ENCODE results near the gene ASRGL1. TPM values are rescaled to one million over a fixed set of nuclear protein-coding genes. Genes with fewer than 3 reads are reported as not detected.

Gene ASRGL1
- total and polyA plus RNA-seq, 7 donors, result 2.2 to 15.0 (median 5.1) TPM

DNA sequence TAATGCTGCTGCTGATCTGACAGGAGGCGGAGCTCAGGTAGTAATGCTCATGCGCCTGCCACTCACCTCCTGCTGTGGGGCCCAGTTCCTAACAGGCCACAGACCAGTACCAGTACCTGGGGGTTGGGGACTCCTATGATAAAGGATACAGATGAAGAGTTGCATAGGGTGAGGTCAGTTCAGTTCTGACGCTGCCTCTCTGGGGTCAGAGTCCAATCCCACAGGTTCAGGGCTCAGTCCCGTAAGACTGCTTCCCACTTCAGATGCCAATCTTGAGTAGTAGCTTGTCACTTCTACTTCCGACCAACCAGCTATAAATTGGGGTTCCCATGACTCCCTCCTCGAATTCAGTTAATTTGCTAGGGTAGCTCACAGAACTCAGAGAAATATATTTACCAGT lies 8.6 kb downstream of the ASRGL1 start:
- DNase-seq, result no peak
- TF ChIP-seq, protein P1, sequence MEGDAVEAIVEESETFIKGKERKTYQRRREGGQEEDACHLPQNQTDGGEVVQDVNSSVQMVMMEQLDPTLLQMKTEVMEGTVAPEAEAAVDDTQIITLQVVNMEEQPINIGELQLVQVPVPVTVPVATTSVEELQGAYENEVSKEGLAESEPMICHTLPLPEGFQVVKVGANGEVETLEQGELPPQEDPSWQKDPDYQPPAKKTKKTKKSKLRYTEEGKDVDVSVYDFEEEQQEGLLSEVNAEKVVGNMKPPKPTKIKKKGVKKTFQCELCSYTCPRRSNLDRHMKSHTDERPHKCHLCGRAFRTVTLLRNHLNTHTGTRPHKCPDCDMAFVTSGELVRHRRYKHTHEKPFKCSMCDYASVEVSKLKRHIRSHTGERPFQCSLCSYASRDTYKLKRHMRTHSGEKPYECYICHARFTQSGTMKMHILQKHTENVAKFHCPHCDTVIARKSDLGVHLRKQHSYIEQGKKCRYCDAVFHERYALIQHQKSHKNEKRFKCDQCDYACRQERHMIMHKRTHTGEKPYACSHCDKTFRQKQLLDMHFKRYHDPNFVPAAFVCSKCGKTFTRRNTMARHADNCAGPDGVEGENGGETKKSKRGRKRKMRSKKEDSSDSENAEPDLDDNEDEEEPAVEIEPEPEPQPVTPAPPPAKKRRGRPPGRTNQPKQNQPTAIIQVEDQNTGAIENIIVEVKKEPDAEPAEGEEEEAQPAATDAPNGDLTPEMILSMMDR (IDR thresholded peaks at IDR 0.05), result no peak
- H3K27ac ChIP-seq, result no peak overlapping the region
- H3K4me1 ChIP-seq, result no peaks in the 10 kb centered on the region
- no peaks in the 10 kb centered on the region for H3K9me3 ChIP-seq
- peaks cover 0 to 23% of the 10 kb centered on the region in 2 donors for H3K36me3 ChIP-seq (ENCODE audit: insufficient read depth in 1 of 2, low read depth in 1 of 2)
- no peaks in the 10 kb centered on the region for H3K27me3 ChIP-seq (ENCODE audit: insufficient read depth in 3 of 3, low read length in 2 of 3)
- intact Hi-C loops (cut with DNase I), result no loop called here
- no peak for ATAC-seq
- WGBS, 3 donors, result 92 to 94% (median 93%) methylated on average over 6 of the region's 6 CpGs
- H3K4me3 ChIP-seq, result no peak overlapping the region

DNA sequence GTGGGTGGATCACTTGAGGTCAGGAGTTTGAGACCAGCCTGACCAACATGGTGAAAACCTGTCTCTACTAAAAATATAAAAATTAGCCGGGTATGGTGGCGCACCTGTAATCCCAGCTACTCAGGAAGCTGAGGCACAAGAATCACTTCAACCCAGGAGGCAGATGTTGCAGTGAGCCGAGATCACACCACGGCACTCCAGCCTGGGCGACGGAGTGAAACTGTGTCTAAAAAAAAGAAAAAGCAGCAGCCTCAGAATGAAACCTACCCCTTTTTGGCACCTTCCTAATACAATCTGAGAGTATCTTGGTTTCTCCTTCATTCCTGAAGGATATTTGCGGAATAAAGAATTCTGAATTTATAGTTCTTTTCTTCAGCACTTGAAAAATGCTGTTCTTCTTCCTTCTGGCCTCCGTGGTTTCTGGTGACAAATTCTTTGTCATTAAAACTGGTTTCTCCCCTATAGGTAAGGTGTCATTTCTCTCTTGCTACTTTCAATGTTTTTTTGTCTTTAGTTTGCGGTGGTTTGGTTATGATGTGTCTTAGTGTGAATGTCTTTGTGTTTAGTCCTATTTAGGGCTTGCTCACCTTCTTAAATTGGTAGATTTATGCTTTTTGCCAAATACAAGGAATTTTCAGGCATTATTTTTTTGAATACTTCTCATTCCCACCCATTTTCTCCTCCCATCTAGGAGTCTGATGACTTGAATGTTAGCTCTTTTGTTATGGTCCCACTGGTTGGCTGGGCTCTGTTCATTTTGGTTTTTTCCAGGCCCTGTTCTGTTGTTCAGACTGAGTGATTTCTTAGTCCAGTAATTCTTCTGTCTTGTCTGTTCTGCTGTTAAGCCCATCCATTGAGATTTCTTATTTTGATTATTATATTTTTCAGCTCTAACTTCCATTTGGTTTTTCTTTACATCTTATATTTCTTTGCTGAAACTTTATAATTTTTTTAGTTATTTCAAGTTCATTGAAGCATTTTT lies 15.4 kb downstream of the ASRGL1 start:
- no peak for DNase-seq
- H3K36me3 ChIP-seq (ENCODE audit: insufficient read depth in 1 of 2, low read depth in 1 of 2), result peaks cover 0 to 4% of the 10 kb centered on the region in 2 donors
- no peaks in the 10 kb centered on the region for H3K4me1 ChIP-seq
- 88 to 94% (median 88%) methylated on average over 9 of the region's 9 CpGs for WGBS, 3 donors
- intact Hi-C loops (cut with DNase I), result no loop called here
- H3K4me3 ChIP-seq, result no peak overlapping the region
- H3K9me3 ChIP-seq, result no peaks in the 10 kb centered on the region
- no peak overlapping the region for H3K27ac ChIP-seq
- TF ChIP-seq, protein P1 (IDR thresholded peaks at IDR 0.05), result no peak
- H3K27me3 ChIP-seq (ENCODE audit: insufficient read depth in 3 of 3, low read length in 2 of 3), result no peaks in the 10 kb centered on the region
- ATAC-seq, result no peak

DNA sequence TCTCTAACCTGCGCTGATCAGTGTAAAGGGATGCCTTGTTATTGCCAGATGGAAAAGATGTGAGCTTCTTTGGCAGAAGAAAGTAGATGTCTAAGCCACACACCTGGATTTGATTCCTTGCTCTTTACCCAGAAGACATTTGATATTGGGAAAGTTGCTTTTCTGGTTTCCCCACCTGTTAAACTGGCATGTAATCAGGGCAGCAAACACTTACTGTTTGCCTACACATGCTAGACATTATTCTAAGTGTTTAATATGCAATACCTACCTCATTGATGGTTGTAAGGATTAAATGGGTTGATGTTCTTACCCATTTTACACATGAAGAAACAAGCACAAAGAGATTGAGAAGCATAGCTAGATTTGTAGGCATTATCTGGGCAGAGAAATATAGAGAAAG lies 16.6 kb downstream of the ASRGL1 start:
- H3K27me3 ChIP-seq (ENCODE audit: insufficient read depth in 3 of 3, low read length in 2 of 3), result no peaks in the 10 kb centered on the region
- no peaks in the 10 kb centered on the region for H3K4me1 ChIP-seq
- no peak overlapping the region for H3K4me3 ChIP-seq
- intact Hi-C loops (cut with DNase I), result no loop called here
- 97 to 100% (median 97%) methylated on average over 1 of the region's 1 CpG for WGBS, 3 donors
- H3K36me3 ChIP-seq (ENCODE audit: insufficient read depth in 1 of 2, low read depth in 1 of 2), result peaks cover 0 to 9% of the 10 kb centered on the region in 2 donors
- TF ChIP-seq, protein P1 (IDR thresholded peaks at IDR 0.05), result no peak
- no peak overlapping the region for H3K27ac ChIP-seq
- H3K9me3 ChIP-seq, result no peaks in the 10 kb centered on the region
- ATAC-seq (no peak), DNase-seq (no peak)

DNA sequence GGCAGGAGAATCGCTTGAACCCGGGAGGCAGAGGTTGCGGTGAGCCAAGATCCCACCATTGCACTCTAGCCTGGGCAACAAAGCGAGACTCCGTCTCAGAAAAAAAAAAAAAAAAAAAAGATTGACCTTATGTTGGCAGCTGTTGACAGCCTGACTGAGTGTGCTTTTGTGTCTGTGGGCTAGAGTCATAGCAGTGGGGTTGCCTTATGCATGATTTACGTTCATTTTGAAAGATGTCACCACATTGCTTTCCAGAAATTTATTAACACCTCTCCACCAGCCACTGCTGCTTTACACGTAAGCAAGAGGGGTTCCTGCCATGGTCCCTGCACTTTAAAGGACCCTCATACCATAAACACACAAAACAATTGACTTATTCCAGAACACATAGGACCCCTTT lies 21.0 kb downstream of the ASRGL1 start:
- intact Hi-C loops (cut with DNase I), result no loop called here
- Histone ChIP-seq H3K36me3 (ENCODE audit: insufficient read depth in 1 of 2, low read depth in 1 of 2) (peaks cover 0 to 9% of the 10 kb centered on the region in 2 donors), H3K27ac (no peak overlapping the region), H3K9me3 (no peaks in the 10 kb centered on the region), H3K4me1 (no peaks in the 10 kb centered on the region), H3K27me3 (ENCODE audit: insufficient read depth in 3 of 3, low read length in 2 of 3) (no peaks in the 10 kb centered on the region), H3K4me3 (no peak overlapping the region)
- 88 to 93% (median 93%) methylated on average over 7 of the region's 7 CpGs for WGBS, 3 donors
- ATAC-seq, result no peak
- no peak for DNase-seq
- TF ChIP-seq, protein P1 (IDR thresholded peaks at IDR 0.05), result no peak

Data from psoas muscle (tissue), 8 donors.